ENCODE results near the gene CD9.

The CD9 gene

GRCh38 chr12:6250343-6250742 lies 50.1 kb downstream of the CD9 start:
- no peak for DNase-seq

GRCh38 chr12:6253278-6253677 lies 53.1 kb downstream of the CD9 start:
- no peak for DNase-seq

DNA sequence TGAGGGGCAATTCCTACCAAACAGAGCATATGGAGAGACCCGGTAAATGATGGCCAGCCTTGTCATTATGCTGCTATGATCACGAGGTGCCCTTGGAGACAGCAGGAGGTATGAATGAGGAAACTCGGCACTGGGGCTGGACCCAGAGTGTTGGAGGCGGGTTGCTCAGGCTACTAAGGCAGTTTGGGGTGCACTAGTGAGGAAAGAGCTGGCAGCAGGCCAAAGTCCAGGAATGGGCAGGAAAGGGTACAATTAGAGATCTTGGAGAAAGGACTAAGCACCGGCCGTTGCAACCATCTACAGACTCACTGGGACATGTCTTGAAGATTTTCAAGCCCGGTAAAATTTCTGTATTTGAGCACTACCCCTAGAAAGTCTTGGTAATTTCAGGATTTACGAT lies 54.3 kb downstream of the CD9 start:
- DNase-seq = no peak

DNA sequence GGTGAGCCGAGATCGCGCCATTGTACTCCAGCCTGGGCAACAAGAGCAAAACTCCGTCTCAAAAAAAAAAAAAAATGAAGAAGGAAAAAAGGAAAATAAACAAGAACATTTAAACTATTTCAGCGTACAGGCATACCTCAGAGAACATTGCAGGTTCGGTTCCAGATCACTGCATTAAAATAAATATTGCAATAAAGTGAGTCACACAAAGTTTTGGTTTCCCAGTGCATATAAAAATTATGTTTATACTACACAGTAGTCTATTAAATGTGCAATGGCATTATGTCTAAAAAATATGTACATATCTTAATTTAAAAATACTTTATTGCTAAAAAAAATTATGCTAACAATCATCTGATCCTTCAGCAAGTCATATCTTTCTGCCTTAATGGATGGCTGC lies 56.8 kb downstream of the CD9 start:
- DNase-seq = no peak

DNA sequence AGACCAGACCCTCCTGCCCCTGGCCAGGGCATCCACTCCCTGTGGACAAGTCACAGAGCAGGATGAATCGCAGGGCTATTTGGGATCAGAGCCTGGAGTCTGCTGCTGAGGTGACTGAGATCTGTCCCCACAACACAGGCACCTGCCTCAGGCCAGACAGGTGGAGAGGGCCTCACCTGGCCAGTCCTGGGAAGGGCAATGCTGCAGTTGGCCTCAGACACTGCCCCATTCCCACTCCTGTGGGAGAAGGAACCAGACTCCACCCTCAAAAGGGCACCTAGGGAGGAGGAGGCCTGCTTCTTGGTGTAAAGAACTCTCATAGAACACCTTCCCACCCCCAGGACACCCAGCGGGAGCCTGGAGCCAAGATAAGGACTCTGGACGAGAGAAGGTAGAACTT lies 62.0 kb downstream of the CD9 start:
- no peak for DNase-seq

- no peak for DNase-seq
Observed at GRCh38 chr12:6262623-6263022, 62.4 kb downstream of the CD9 start.

DNA sequence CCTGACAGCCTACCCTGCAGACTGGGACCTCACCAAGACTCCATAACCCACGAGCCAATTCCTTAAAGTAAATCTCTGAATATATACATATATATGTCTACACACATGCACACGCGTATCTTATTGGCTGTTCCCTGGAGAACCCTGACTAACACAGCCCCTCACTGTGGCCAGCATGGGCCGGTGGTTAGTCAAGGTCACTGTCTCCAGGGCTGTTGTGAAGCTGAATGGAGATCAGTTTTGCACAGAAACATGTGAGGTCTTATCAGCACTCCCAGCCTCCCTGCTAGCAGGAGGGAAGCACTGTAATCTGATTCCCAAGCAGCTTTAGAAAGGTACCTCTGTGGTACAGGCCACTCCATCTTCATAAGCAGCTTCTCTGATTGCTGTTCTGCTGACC lies 63.7 kb downstream of the CD9 start:
- no peak for DNase-seq

DNA sequence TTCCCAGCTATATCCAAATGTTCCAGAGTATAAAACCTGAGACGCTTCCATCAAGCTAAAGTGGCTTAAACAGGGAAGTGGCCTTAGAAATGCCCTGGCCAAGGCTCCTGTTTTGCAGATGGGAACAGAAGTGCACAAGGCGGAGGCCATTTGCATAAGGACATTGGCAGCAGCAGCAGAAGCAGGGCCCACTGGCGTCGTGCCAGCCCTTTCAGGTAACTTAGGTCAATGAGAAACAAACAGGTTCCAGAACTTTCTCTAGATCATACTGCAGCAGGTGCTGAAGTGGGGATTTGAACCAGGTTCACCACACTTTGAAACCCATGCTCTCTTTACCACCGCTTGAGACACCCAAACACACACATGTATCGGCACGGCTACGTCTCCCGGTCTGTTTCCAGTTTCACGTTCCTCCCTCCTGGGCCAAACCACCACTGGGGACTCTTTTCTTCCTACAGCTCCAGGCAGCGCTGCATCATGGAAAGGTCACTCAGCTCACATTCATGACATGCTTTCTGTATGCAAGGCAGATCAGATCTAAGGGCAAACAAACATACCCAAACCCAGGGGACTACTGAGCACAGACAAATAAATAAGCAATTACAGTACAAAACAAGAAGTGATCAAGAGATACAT lies 64.3 kb downstream of the CD9 start:
- no peak for DNase-seq

DNA sequence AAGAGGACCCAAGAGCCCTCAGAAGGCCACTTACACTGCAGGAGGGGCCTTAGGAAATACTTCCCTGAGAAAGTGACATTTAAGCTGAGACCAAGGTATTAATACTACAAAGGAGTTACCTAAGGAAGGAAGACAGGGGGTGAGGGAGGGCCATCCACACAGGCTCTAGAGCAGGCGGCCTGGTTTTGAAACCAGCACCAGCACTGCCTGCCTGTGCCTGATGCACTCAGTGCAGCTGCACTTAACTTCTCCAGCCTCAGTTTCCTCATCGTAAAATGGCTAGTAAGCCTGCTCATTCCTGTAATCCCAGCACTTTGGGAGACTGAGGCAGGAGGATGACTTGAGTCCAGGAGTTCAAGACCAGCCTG lies 64.8 kb downstream of the CD9 start:
- DNase-seq = no peak

GRCh38 chr12:6266541-6266966 lies 66.4 kb downstream of the CD9 start:
- DNase-seq = no peak

DNA sequence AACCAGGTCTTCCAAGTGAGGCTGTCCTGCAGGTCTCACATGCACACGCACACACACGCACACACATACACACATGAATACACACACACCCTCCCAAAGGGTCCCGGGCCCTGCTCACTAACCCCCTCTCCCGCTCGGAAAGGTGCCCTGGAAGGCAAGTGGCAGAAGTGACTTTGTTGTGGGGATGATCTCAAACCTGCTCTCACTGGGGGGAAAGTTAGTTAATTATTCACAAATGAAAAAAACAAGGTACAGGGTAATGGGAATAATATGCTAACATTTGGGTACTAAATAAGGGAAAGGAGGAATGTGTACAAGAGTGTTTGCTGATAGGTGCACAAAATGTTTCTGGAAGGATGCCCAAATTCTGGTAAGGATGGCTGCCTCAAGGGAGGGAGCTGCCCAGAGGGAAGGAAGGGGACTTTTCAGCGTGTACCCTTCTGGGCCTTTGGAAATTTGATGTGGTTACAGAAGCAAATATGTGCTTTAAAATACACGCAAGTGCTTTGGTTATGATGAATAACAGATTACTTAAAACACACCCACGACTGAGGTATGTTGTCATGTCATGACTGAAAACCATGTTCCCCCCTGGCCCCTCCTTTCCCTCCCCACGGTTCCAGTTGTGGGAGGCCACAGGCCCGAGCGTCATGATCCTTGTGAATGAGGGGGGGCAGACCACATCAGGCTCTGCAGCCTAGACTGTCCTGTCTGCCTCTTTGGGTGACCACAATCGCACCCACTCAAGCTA lies 66.9 kb downstream of the CD9 start:
- no peak for DNase-seq

GRCh38 chr12:6268484-6269157 lies 68.4 kb downstream of the CD9 start:
- no peak for DNase-seq

DNA sequence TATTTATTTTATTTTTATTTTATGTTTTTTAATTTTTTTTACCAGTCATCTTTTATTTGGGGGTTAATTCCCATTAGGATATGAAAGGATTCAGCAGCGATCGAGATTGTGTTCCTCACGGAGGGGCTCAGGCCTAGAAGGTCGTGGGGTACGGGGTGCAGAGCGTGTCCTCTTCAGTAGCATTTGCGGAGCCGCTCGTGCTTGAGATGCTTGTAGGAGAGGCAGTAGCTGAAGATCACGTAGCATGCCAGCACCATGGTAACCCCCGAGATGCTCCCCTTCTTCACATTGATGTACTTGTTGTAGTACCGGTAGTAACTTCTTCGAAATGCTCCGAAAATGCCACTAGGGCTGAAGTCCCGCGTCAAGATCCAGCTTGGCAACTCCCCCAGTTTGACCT lies 69.8 kb downstream of the CD9 start:
- no peak for DNase-seq

DNA sequence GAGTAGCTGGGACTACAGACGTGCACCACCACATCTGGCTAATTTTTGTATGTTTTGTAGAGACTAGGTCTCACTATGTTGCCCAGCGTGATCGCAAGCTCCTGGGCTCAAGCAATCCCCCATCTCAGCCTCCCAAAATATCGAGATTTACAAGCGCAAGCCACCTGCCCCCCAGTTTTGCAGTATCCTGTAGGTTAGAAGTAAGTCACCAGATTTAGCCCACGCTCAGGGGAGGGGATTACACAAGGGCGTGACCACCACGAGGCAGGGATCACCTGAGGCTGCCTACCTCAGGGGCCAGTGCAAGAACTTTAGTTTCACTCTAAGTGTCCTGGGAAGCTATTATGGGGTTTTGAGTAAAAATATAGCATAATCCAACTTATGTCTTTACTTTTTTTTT lies 71.1 kb downstream of the CD9 start:
- no peak for DNase-seq

GRCh38 chr12:6272300-6273204 lies 72.4 kb downstream of the CD9 start:
- no peak for DNase-seq

DNA sequence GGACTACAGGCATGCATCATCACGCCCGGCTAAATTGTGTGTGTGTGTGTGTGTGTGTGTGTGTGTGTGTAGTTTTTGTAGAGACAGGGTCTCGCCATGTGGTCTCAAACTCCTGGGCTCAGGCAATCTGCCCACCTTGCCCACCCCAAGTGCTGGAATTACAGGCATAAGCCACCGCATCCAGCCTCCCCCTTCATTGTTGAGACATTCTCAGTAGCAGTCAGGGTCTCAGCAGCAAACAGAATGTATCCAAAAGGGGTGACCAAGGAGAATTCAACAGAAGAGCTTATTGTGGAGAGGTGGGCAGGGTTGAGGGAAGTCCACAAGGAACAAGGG lies 73.0 kb downstream of the CD9 start:
- DNase-seq = no peak

DNA sequence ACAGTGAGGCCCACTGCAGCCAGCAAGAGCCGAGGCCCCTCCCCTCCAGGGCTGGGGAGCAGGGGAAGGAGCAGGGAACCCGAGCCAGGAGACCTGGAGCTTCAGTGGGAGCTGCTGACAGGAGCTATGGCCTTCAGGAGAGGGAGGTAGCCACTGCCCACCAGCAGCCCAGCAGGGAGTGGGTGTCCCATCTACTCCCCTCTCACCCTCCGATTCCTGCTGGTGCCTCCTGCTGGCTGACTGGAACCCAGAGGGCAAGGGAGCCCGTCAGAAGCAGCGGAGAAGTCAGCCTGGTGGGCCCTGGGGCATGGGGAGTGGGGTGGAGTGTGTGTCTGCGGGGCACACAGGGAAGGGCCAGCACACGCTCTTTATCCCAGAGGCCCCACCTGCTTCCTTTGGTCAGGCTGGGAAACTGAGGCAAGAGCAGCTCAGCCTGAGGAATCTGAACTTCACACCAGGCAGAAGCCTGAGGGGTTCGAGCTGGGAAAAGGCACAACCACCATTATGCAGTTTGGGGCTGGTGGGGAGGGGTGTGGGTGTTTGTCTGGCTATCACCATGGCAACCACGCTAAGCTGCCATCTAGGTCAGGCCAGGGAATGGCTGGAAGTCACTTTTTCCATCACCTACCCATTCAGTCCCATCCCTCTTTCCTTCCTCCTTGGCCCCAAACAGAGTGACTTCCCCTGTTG lies 73.5 kb downstream of the CD9 start:
- no peak for DNase-seq

GRCh38 chr12:6274231-6275221 lies 74.3 kb downstream of the CD9 start:
- no peak for DNase-seq

GRCh38 chr12:6275928-6276887 lies 76.0 kb downstream of the CD9 start:
- no peak for DNase-seq

DNA sequence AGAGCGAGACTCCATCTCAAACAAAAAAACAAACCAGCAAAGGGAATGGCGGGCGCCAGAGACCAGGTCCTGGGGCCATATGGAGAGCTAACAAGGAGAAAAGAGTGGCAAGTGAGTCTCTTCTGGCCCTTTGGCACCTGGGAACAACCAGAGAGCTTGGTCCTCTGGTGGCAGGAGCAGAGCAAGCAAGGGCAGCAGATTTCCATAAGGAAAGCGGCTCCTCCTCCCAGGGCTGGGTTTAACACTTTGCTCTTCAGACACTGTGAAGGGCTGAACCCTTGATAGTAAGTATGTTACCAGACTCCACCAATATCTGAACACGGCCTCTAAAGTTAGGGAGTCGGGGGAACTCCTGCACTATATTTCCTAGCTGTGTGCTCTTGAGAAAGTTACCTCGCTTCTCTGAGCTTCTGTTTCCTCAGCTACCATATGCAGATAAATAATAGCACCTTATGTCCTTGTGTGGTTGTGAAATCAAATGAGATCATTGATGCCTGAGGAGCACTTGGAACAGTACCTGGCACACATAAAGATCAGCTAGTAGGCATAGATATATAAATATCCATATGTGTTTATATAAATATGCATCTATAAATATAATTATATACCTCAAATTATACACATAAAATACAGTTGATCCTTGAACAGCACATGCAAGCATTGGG lies 76.9 kb downstream of the CD9 start:
- DNase-seq = no peak

Data from NCI-H1694 treated with DMSO at 0.1 percent for 48 hours (cell line).